ENCODE results near the gene ALG14. TPM values are rescaled to one million over a fixed set of nuclear protein-coding genes. Genes with fewer than 3 reads are reported as not detected.

Gene ALG14
- total RNA-seq, 6 experiments from 2014 or later, result 8.8 to 14.0 (median 11.9) TPM

DNA sequence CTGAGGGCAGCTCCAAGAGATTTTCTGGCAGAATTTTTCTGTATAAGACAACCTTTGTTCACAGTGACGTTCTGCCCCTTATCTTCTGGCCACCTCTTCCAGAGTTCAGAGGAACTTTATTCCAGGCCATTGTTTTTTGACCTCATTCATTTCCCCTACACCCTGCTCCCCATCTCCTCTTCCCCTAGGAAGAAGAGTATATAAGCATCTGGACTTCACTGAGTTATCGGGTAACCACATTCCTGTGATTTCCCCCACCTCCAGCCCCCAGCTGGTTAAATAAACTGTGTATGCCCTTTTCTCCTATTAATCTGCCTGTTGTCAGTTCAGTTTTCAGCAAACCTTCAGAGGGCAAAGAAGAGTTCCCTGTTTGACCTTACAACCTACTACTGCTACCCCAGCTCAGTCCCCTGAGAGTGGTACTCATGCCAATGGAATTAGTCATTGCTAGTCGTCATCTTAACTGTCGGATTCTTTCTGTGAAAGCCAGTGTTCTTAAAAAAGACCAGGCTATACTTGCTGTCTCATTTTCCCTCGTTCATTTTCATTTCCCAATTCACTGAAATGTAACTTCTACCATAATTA lies 14.3 kb upstream of the ALG14 start:
- Mint-ChIP-seq H3K27ac (peak overlapping the region; percentile 83), H3K4me3 (peak overlapping the region; percentile 22; the same call in 1 of the 2 replicates)

GRCh38 chr1:95085376-95085775 lies 12.6 kb upstream of the ALG14 start:
- no peak for DNase-seq
- H3K4me3 Mint-ChIP-seq, result no peak overlapping the region
- peaks cover 2% of the 10 kb centered on the region for H3K27me3 Mint-ChIP-seq (ENCODE audit: insufficient read depth)
- H3K27ac Mint-ChIP-seq, result no peak overlapping the region
- H3K4me1 Mint-ChIP-seq (ENCODE audit: low read depth), result peaks cover 38% of the 10 kb centered on the region
- no peaks in the 10 kb centered on the region for H3K36me3 Mint-ChIP-seq (ENCODE audit: low read depth)
- H3K9me3 Mint-ChIP-seq, result no peaks in the 10 kb centered on the region
- TF ChIP-seq, protein P1, sequence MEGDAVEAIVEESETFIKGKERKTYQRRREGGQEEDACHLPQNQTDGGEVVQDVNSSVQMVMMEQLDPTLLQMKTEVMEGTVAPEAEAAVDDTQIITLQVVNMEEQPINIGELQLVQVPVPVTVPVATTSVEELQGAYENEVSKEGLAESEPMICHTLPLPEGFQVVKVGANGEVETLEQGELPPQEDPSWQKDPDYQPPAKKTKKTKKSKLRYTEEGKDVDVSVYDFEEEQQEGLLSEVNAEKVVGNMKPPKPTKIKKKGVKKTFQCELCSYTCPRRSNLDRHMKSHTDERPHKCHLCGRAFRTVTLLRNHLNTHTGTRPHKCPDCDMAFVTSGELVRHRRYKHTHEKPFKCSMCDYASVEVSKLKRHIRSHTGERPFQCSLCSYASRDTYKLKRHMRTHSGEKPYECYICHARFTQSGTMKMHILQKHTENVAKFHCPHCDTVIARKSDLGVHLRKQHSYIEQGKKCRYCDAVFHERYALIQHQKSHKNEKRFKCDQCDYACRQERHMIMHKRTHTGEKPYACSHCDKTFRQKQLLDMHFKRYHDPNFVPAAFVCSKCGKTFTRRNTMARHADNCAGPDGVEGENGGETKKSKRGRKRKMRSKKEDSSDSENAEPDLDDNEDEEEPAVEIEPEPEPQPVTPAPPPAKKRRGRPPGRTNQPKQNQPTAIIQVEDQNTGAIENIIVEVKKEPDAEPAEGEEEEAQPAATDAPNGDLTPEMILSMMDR (IDR thresholded peaks at IDR 0.05), result no peak

More for the DNA sequence above, 14.3 kb upstream of the ALG14 start:
- Mint-ChIP-seq H3K36me3 (ENCODE audit: low read depth) (no peaks in the 10 kb centered on the region), H3K27me3 (ENCODE audit: insufficient read depth) (peaks cover 2% of the 10 kb centered on the region), H3K9me3 (no peaks in the 10 kb centered on the region), H3K4me1 (ENCODE audit: low read depth) (peaks cover 38% of the 10 kb centered on the region)
- TF ChIP-seq, protein P1 (IDR thresholded peaks at IDR 0.05), result no peak
- DNase-seq, result peak; percentile 76

- H3K9me3 Mint-ChIP-seq, result no peaks in the 10 kb centered on the region
- no peaks in the 10 kb centered on the region for H3K36me3 Mint-ChIP-seq (ENCODE audit: low read depth)
- DNase-seq, result peak; percentile 43
- TF ChIP-seq, protein P1 (IDR thresholded peaks at IDR 0.05), result peak; percentile 82
- H3K27ac Mint-ChIP-seq, result peak overlapping the region; percentile 39
- H3K4me1 Mint-ChIP-seq (ENCODE audit: low read depth), result peaks cover 38% of the 10 kb centered on the region
- no peak overlapping the region for H3K4me3 Mint-ChIP-seq
- H3K27me3 Mint-ChIP-seq (ENCODE audit: insufficient read depth), result peaks cover 2% of the 10 kb centered on the region; the same call in 1 of the 2 replicates
Observed at GRCh38 chr1:95084317-95085176, 11.8 kb upstream of the ALG14 start.

- no peak overlapping the region for H3K4me3 Mint-ChIP-seq
- DNase-seq, result no peak
- TF ChIP-seq, protein P1 (IDR thresholded peaks at IDR 0.05), result no peak
- H3K27me3 Mint-ChIP-seq (ENCODE audit: insufficient read depth), result no peaks in the 10 kb centered on the region
- no peaks in the 10 kb centered on the region for H3K9me3 Mint-ChIP-seq
- H3K27ac Mint-ChIP-seq, result no peak overlapping the region
- no peaks in the 10 kb centered on the region for H3K36me3 Mint-ChIP-seq (ENCODE audit: low read depth)
- H3K4me1 Mint-ChIP-seq (ENCODE audit: low read depth), result peaks cover 18% of the 10 kb centered on the region
Observed at GRCh38 chr1:95080879-95081278, 8.1 kb upstream of the ALG14 start.

- TF ChIP-seq, protein P1 (IDR thresholded peaks at IDR 0.05), result no peak
- DNase-seq, result no peak
- Mint-ChIP-seq H3K9me3 (no peaks in the 10 kb centered on the region), H3K4me3 (no peak overlapping the region), H3K36me3 (ENCODE audit: low read depth) (no peaks in the 10 kb centered on the region), H3K4me1 (ENCODE audit: low read depth) (peaks cover 17% of the 10 kb centered on the region), H3K27ac (no peak overlapping the region), H3K27me3 (ENCODE audit: insufficient read depth) (no peaks in the 10 kb centered on the region)
Observed at GRCh38 chr1:95080446-95080845, 7.7 kb upstream of the ALG14 start.

Data from HFFc6 (cell line).